Upper lobe of left lung (tissue), 6 donors: Measurements from ENCODE around the gene SLC16A11. TPM values are rescaled to one million over a fixed set of nuclear protein-coding genes. Genes with fewer than 3 reads are reported as not detected.
A peak's percentile ranks its signal among the peaks of the same experiment; 100 is the strongest.

Experiments
- ATAC-seq, 2 donors: fragments of 200-7000 bp; cut with Tn5 transposase; one replicate each; pipeline ENCODE4 v1.9.1; 2022; ENCODE audit warnings: mild to moderate bottlenecking in 2 of 2, moderate library complexity in 2 of 2; ENCODE audit not compliant: low FRiP score in 2 of 2
- DNase-seq, 2 donors: peaks; one replicate each; pipeline ENCODE4 v3.0.0-alpha.2; 2019 to 2020
- H3K27ac ChIP-seq, 4 donors: fragments of 200-600 bp; sonication (generic); one replicate each; pipeline ENCODE4 v1.5.1; 2016 to 2019
- H3K27me3 ChIP-seq, 4 donors: fragments of 200-600 bp; sonication (generic); one replicate each; pipeline ENCODE4 v1.5.1; 2017 to 2019
- H3K36me3 ChIP-seq, 4 donors: fragments of 200-600 bp; sonication (generic); one replicate each; pipeline ENCODE4 v1.5.1; 2016 to 2019
- H3K4me1 ChIP-seq, 4 donors: fragments of 200-600 bp; sonication (generic); one replicate each; pipeline ENCODE4 v1.5.1; 2018 to 2019
- H3K4me3 ChIP-seq, 4 donors: fragments of 200-600 bp; sonication (generic); one replicate each; pipeline ENCODE4 v1.5.1; 2017 to 2019; ENCODE audit warnings: mild to moderate bottlenecking in 2 of 4, moderate library complexity in 1 of 4
- H3K9me3 ChIP-seq, 4 donors: fragments of 200-600 bp; sonication (generic); one replicate each; pipeline ENCODE4 v1.5.1; 2018 to 2019
- EP300 ChIP-seq, 4 donors: sonication (generic); formaldehyde crosslinking; IDR thresholded peaks; one replicate each; pipeline ENCODE4 v1.5.1; 2017; ENCODE audit warnings: antibody characterized with exemption in 4 of 4, control low read depth in 2 of 4
- POLR2A ChIP-seq, 4 donors: fragments of 450-650 bp; IDR thresholded peaks; one replicate each; pipeline ENCODE4 v1.5.1; 2016 to 2017; ENCODE audit warnings: antibody characterized with exemption in 4 of 4, mild to moderate bottlenecking in 2 of 4
- POLR2AphosphoS5 ChIP-seq, 2 donors: sonication (generic); formaldehyde crosslinking; IDR thresholded peaks; one replicate each; pipeline ENCODE4 v1.5.1; 2017; ENCODE audit warnings: antibody characterized with exemption in 2 of 2
- WGBS, 2 donors: methylation state at CpG; one replicate each; pipeline ENCODE4 v1.1.5; 2017 to 2018; 5-methylcytosine and 5-hydroxymethylcytosine counted together
- total RNA-seq, 6 donors: library from RNA; depleted of rRNA in 4 of 6; stranded (reverse); fragments of >200 nt in 4 of 6; gene quantifications; one replicate each; pipeline versions ENCODE4 v1.1.0 to v1.2.1, GENCODE V29; 2016 to 2021
- TF ChIP-seq, protein P1 (sequence below), 6 experiments: fragments of 450-650 bp in 4 of 6; fragments of 200-600 bp in 2 of 6; sonication (generic) in 2 of 6; IDR thresholded peaks; one replicate each; pipeline ENCODE4 v1.5.1; 2016 to 2019; ENCODE audit warnings: antibody characterized with exemption in 6 of 6
- donor health status: DM: no; HTN: no; CAD: no; lungs with moderate emphysema.
- donor health status: DM: no; HTN: yes; CAD: no; lungs with severe emphysema.

SLC16A11 gene
- total RNA-seq, 6 donors from 2014 or later, result 2.7 to 35.0 (median 6.1) TPM

DNA sequence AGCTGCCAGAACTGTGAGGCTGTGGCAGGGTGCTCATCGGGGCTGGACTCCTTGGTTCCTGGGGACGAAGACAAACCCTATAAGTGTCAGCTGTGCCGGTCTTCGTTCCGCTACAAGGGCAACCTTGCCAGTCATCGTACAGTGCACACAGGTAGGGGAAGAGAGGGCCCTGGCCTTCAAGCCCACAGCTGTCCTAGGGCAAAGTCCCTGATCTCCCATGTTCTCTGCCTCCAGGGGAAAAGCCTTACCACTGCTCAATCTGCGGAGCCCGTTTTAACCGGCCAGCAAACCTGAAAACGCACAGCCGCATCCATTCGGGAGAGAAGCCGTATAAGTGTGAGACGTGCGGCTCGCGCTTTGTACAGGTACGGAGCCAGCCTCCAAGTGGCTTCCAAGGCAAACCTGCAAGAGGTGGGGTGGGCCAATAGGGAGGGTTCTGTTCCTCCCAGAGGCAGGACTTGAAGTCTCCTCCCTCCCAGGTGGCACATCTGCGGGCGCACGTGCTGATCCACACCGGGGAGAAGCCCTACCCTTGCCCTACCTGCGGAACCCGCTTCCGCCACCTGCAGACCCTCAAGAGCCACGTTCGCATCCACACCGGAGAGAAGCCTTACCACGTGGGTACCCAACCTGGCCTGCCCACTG lies 17.3 kb downstream of the SLC16A11 start:
- Histone ChIP-seq H3K36me3 (peaks cover 0 to 26% (median 0%) of the 10 kb centered on the region in 4 donors), H3K4me3 (no peak overlapping the region), H3K27ac (peak overlapping the region in 3 of 4 donors; percentile 26 to 83 (median 55)), H3K4me1 (peaks cover 35 to 65% (median 40%) of the 10 kb centered on the region in 4 donors), H3K27me3 (peaks cover 0 to 5% (median 0%) of the 10 kb centered on the region in 4 donors), H3K9me3 (no peaks in the 10 kb centered on the region)
- DNase-seq, result no peak
- WGBS, 2 donors, result 89 to 90% methylated on average over 19 to 29 of the region's 29 CpGs
- no peak for ATAC-seq
- TF ChIP-seq POLR2AphosphoS5 (IDR thresholded peaks at IDR 0.05) (no peak), POLR2A (IDR thresholded peaks at IDR 0.05) (no peak), EP300 (IDR thresholded peaks at IDR 0.05) (no peak)
- TF ChIP-seq, protein P1, sequence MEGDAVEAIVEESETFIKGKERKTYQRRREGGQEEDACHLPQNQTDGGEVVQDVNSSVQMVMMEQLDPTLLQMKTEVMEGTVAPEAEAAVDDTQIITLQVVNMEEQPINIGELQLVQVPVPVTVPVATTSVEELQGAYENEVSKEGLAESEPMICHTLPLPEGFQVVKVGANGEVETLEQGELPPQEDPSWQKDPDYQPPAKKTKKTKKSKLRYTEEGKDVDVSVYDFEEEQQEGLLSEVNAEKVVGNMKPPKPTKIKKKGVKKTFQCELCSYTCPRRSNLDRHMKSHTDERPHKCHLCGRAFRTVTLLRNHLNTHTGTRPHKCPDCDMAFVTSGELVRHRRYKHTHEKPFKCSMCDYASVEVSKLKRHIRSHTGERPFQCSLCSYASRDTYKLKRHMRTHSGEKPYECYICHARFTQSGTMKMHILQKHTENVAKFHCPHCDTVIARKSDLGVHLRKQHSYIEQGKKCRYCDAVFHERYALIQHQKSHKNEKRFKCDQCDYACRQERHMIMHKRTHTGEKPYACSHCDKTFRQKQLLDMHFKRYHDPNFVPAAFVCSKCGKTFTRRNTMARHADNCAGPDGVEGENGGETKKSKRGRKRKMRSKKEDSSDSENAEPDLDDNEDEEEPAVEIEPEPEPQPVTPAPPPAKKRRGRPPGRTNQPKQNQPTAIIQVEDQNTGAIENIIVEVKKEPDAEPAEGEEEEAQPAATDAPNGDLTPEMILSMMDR (IDR thresholded peaks at IDR 0.05), result no peak

DNA sequence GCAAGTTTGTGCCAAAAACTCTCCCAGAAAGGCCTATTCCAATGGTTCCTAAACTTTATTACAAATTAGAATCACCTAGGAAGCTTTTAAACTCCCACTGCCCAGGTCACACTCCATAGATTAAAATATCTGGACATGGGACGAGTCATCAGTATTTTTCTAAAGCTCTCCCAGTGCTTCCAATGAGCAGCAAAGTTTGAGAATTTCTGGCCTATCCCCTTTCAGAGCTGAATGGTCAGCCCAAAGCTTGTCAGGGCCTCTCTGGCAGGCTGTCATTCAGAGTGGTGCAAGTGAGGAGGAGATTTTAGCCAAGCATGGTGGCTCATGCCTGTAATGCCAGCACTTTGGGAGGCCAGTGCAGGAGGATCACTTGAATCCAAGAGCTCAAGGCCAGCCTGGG lies 18.6 kb downstream of the SLC16A11 start:
- peak overlapping the region in 2 of 4 donors; percentile 41 to 48 for H3K27ac ChIP-seq
- WGBS, 2 donors, result 94 to 95% methylated on average over 1 of the region's 1 CpG

DNA sequence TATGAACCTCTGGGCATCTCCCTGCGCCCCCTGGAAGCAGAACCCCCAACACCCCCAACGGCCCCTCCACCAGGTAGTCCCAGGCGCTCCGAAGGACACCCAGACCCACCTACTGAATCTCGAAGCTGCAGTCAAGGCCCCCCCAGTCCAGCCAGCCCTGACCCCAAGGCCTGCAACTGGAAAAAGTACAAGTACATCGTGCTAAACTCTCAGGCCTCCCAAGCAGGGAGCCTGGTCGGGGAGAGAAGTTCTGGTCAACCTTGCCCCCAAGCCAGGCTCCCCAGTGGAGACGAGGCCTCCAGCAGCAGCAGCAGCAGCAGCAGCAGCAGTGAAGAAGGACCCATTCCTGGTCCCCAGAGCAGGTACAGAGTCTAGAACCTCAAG lies 19.5 kb downstream of the SLC16A11 start:
- 52 to 68% methylated on average over 6 to 8 of the region's 8 CpGs for WGBS, 2 donors
- peaks cover 0 to 5% (median 0%) of the 10 kb centered on the region in 4 donors for H3K27me3 ChIP-seq
- peaks cover 0 to 26% (median 0%) of the 10 kb centered on the region in 4 donors for H3K36me3 ChIP-seq
- TF ChIP-seq POLR2A (IDR thresholded peaks at IDR 0.05) (no peak), POLR2AphosphoS5 (IDR thresholded peaks at IDR 0.05) (no peak), EP300 (IDR thresholded peaks at IDR 0.05) (no peak)
- TF ChIP-seq, protein P1 (IDR thresholded peaks at IDR 0.05), result no peak
- H3K4me3 ChIP-seq, result peak overlapping the region in 3 of 4 donors; percentile 42 to 54 (median 51)
- H3K9me3 ChIP-seq, result no peaks in the 10 kb centered on the region
- H3K4me1 ChIP-seq, result peaks cover 43 to 76% (median 54%) of the 10 kb centered on the region in 4 donors
- no peak for DNase-seq
- peak overlapping the region in 2 of 4 donors; percentile 41 to 48 for H3K27ac ChIP-seq
- no peak for ATAC-seq

More for the DNA sequence above, 18.6 kb downstream of the SLC16A11 start:
- no peak for ATAC-seq
- peak overlapping the region in 1 of 4 donors; percentile 54 for H3K4me3 ChIP-seq
- peaks cover 47 to 75% (median 52%) of the 10 kb centered on the region in 4 donors for H3K4me1 ChIP-seq
- peaks cover 0 to 5% (median 0%) of the 10 kb centered on the region in 4 donors for H3K27me3 ChIP-seq
- peaks cover 0 to 26% (median 0%) of the 10 kb centered on the region in 4 donors for H3K36me3 ChIP-seq
- TF ChIP-seq POLR2A (IDR thresholded peaks at IDR 0.05) (no peak), POLR2AphosphoS5 (IDR thresholded peaks at IDR 0.05) (no peak), EP300 (IDR thresholded peaks at IDR 0.05) (no peak)
- TF ChIP-seq, protein P1 (IDR thresholded peaks at IDR 0.05), result no peak
- no peaks in the 10 kb centered on the region for H3K9me3 ChIP-seq
- DNase-seq, result no peak

DNA sequence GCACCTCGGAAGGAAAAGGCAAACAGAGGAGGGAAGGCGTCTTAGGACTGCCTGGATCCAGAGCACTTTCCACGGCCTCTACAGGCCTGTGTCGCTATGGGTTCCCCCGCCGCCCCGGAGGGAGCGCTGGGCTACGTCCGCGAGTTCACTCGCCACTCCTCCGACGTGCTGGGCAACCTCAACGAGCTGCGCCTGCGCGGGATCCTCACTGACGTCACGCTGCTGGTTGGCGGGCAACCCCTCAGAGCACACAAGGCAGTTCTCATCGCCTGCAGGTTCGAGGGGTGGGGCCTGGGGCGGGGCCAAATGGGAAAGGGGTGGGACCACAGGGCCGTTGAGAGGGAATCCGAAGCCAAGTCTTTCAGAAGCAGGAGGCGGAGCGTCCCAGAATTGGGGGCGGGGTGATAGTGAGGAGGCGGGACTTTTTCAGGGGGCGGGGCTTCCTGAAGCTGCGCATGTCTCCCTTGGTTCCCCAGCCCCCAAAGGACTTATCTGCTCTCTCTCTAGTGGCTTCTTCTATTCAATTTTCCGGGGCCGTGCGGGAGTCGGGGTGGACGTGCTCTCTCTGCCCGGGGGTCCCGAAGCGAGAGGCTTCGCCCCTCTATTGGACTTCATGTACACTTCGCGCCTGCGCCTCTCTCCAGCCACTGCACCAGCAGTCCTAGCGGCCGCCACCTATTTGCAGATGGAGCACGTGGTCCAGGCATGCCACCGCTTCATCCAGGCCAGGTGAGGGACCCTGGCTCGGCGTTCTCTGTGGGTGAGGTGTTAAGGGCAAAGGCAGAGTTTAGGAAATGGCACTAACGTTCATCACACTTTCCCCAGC lies 20.1 kb downstream of the SLC16A11 start:
- H3K4me3 ChIP-seq, result peak overlapping the region; percentile 42 to 54 (median 50)
- 34 to 37% methylated on average over 23 to 51 of the region's 51 CpGs for WGBS, 2 donors
- DNase-seq, result peak; percentile 96 to 99
- H3K9me3 ChIP-seq, result no peaks in the 10 kb centered on the region
- H3K27ac ChIP-seq, result peak overlapping the region; percentile 88 to 99 (median 95)
- peaks cover 0 to 5% (median 0%) of the 10 kb centered on the region in 4 donors for H3K27me3 ChIP-seq
- ATAC-seq, result peak; percentile 82 to 85
- TF ChIP-seq, protein P1 (IDR thresholded peaks at IDR 0.05), result no peak
- TF ChIP-seq POLR2AphosphoS5 (IDR thresholded peaks at IDR 0.05) (peak; percentile 70 to 95), EP300 (IDR thresholded peaks at IDR 0.05) (peak in 1 of 4 donors; percentile 73), POLR2A (IDR thresholded peaks at IDR 0.05) (peak in 3 of 4 donors; percentile 51 to 77 (median 60))
- H3K4me1 ChIP-seq, result peaks cover 42 to 82% (median 55%) of the 10 kb centered on the region in 4 donors
- peaks cover 0 to 26% (median 0%) of the 10 kb centered on the region in 4 donors for H3K36me3 ChIP-seq
